Small intestine (tissue), 7 donors: ENCODE results near the gene HMCN2. TPM values are rescaled to one million over a fixed set of nuclear protein-coding genes. Genes with fewer than 3 reads are reported as not detected.

Experiments
- DNase-seq, 2 donors: peaks; one replicate each; pipeline versions ENCODE4 v3.0.0 to v3.0.0-alpha.2; 2013
- FAIRE-seq: peaks from 2 replicates; lab custom pipeline; 2012; peaks lifted over from hg19 to GRCh38; lab: Jason Lieb, UNC
- H3K27ac ChIP-seq, 3 donors: one replicate each; pipeline ENCODE4 v1.5.1; 2013; ENCODE audit warnings: low read length in 2 of 3, mild to moderate bottlenecking in 2 of 3, control low read depth in 1 of 3, inconsistent platforms in 1 of 3, low read depth in 1 of 3, moderate library complexity in 1 of 3
- H3K27me3 ChIP-seq, 3 donors: one replicate each; pipeline ENCODE4 v1.6.1; 2013; ENCODE audit warnings: low read length in 3 of 3, inconsistent platforms in 1 of 3; ENCODE audit not compliant: control insufficient read depth in 3 of 3, insufficient read depth in 3 of 3
- H3K36me3 ChIP-seq, 3 donors: one replicate each; pipeline ENCODE4 v1.6.1; 2013; ENCODE audit warnings: low read length in 3 of 3, inconsistent platforms in 1 of 3, low read depth in 1 of 3, mild to moderate bottlenecking in 1 of 3, moderate library complexity in 1 of 3; ENCODE audit not compliant: control insufficient read depth in 3 of 3, insufficient read depth in 2 of 3
- H3K4me1 ChIP-seq, 3 donors: one replicate each; pipeline ENCODE4 v1.6.1; 2013; ENCODE audit warnings: low read length in 2 of 3, inconsistent platforms in 1 of 3, low read depth in 1 of 3, mild to moderate bottlenecking in 1 of 3, moderate library complexity in 1 of 3; ENCODE audit not compliant: control insufficient read depth in 3 of 3, insufficient read depth in 2 of 3
- H3K4me3 ChIP-seq, 3 donors: one replicate each; pipeline ENCODE4 v1.5.1; 2013; ENCODE audit warnings: low read length in 3 of 3, control low read depth in 1 of 3, inconsistent platforms in 1 of 3, low read depth in 1 of 3, mild to moderate bottlenecking in 1 of 3, moderate library complexity in 1 of 3
- H3K9me3 ChIP-seq, 2 donors: one replicate each; pipeline ENCODE4 v1.6.1; 2013; ENCODE audit warnings: low read depth in 1 of 2, low read length in 1 of 2; ENCODE audit not compliant: control insufficient read depth in 2 of 2, insufficient read depth in 1 of 2
- WGBS, 3 donors: extraction: QIAGEN DNeasy Blood & Tissue Kit; methylation state at CpG; one replicate each; pipeline ENCODE4 v1.1.7; 2013; 5-methylcytosine and 5-hydroxymethylcytosine counted together
- polyA plus RNA-seq, 4 donors: library from polyadenylated mRNA; stranded (reverse) in 3 of 4; unstranded in 1 of 4; fragments of 200-250 nt in 3 of 4; fragments of 120-200 nt in 1 of 4; gene quantifications; one replicate each; pipeline versions ENCODE4 v1.2.1 to v1.2.3, GENCODE V29; 2013
- donor health status: healthy with polysubstance abuse.
- donor health status: control.
- donor health status: control.
- donor health status: Bipolar disorder and iron deficiency.
- donor health status: healthy.

Gene HMCN2
- polyA plus RNA-seq, 4 donors = 1.1 to 19.4 (median 10.6) TPM; not detected in 1

DNA sequence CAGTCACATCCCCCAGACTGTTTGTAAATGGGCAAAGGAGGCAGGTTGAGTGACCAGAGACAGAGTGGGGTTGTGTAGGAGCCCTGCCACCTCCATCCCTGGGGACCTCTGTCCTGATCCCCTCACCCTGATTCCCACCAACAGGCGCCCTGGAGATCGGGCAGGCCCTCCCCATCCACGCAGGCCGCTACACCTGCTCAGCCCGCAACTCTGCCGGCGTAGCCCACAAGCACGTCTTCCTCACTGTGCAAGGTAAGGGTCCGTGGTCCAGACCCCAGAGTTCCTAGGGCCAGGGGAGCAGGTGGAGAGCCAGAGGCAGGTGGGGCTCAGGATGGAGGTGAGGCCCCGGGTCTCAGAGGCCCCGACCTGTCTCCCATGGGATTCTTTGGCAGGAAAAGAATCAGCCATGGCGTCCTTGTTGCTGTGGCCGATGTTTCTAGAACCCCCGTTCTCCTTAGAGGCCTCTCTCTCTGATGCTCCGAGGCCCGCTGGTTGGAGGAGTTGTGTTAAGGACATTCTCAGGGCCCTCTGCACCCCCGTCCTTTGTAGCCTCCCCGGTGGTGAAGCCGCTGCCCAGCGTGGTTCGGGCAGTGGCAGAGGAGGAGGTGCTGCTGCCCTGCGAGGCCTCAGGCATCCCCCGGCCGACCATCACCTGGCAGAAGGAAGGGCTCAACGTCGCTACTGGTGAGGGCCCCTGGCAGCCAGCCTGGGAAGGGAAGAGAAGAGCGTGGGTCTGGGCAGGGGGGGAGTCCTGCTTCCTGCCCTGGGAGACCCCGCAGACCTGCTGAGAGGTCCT is 137.3 kb downstream of the HMCN2 start:
- H3K9me3 ChIP-seq = no peaks in the 10 kb centered on the region
- H3K4me3 ChIP-seq = no peak overlapping the region
- no peak for DNase-seq
- no peaks in the 10 kb centered on the region for H3K4me1 ChIP-seq
- no peak overlapping the region for H3K27ac ChIP-seq
- peaks cover 0 to 37% (median 0%) of the 10 kb centered on the region in 3 donors for H3K36me3 ChIP-seq
- WGBS, 3 donors = 88% methylated on average over 27 to 28 of the region's 28 CpGs
- H3K27me3 ChIP-seq = no peaks in the 10 kb centered on the region
- no peak for FAIRE-seq

GRCh38 chr9:130405657-130406257 is 140.2 kb downstream of the HMCN2 start:
- FAIRE-seq = no peak
- DNase-seq = no peak
- no peak overlapping the region for H3K27ac ChIP-seq
- no peaks in the 10 kb centered on the region for H3K27me3 ChIP-seq
- 93 to 94% (median 93%) methylated on average over 22 of the region's 22 CpGs for WGBS, 3 donors
- peaks cover 0 to 48% (median 0%) of the 10 kb centered on the region in 3 donors for H3K36me3 ChIP-seq
- H3K4me1 ChIP-seq = peaks cover 0 to 5% (median 0%) of the 10 kb centered on the region in 3 donors
- no peak overlapping the region for H3K4me3 ChIP-seq
- H3K9me3 ChIP-seq = no peaks in the 10 kb centered on the region

DNA sequence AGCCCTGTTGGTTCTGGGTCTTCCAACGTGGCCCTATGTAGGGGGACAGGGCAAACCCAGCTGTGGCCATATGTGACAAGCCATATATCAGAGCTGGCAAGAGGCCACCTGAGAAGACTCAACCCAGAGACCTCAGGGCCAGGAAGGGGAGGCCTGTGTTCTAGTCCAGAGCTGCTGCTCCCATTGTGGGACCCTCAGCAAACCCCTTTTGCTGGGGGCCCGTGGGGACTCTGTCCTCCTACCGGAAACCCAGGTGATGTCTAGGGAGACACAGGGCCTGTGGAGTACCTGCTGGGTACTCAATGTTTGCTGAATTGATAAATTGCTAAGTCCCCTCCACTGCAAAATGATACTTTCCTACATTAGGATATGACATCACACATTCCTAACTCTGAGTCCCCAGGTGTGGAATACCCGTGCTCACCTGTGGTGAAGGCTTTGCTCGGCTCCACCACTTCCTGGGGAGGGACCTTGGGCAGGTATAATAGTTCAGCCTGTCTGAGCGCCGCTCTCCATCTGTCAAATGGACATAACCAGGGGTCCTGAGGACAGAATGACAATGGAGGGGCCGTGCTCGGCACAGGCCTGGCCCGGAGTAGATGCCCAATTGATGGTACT is 140.8 kb downstream of the HMCN2 start:
- Histone ChIP-seq H3K36me3 (peaks cover 0 to 46% (median 0%) of the 10 kb centered on the region in 3 donors), H3K27ac (no peak overlapping the region), H3K27me3 (no peaks in the 10 kb centered on the region), H3K4me1 (peaks cover 0 to 11% (median 0%) of the 10 kb centered on the region in 3 donors), H3K4me3 (no peak overlapping the region), H3K9me3 (no peaks in the 10 kb centered on the region)
- no peak for FAIRE-seq
- 81 to 86% (median 83%) methylated on average over 10 of the region's 10 CpGs for WGBS, 3 donors
- DNase-seq = no peak

GRCh38 chr9:130407916-130408663 is 142.5 kb downstream of the HMCN2 start:
- no peak for FAIRE-seq

DNA sequence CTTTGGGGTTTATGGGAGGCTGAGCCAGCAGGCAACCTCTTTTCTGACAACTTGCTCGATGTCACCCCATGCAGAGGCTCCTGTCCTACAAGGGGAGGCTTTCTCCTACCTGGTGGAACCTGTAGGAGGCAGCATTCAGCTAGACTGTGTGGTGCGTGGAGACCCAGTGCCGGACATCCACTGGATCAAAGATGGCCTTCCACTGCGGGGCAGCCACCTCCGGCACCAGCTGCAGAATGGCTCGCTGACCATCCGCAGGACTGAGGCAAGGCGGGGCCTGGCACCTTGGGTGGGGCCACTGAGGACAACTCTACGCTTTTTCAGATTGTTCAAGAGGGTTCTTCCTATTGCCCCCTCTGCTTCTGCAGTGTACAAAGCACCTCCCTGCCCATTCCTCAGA is 143.1 kb downstream of the HMCN2 start:
- no peak for DNase-seq
- Histone ChIP-seq H3K4me1 (peaks cover 0 to 20% (median 0%) of the 10 kb centered on the region in 3 donors), H3K4me3 (no peak overlapping the region), H3K27me3 (no peaks in the 10 kb centered on the region), H3K27ac (no peak overlapping the region), H3K36me3 (peaks cover 0 to 41% (median 0%) of the 10 kb centered on the region in 3 donors), H3K9me3 (no peaks in the 10 kb centered on the region)
- FAIRE-seq = no peak
- WGBS, 3 donors = 81 to 93% (median 89%) methylated on average over 7 to 9 of the region's 9 CpGs

More at GRCh38 chr9:130407916-130408663, 142.5 kb downstream of the HMCN2 start:
- no peak overlapping the region for H3K27ac ChIP-seq
- H3K4me3 ChIP-seq = no peak overlapping the region
- peaks cover 0 to 20% (median 0%) of the 10 kb centered on the region in 3 donors for H3K4me1 ChIP-seq
- no peak for DNase-seq
- no peaks in the 10 kb centered on the region for H3K9me3 ChIP-seq
- H3K27me3 ChIP-seq = no peaks in the 10 kb centered on the region
- 62 to 78% (median 77%) methylated on average over 9 of the region's 9 CpGs for WGBS, 3 donors
- peaks cover 0 to 42% (median 0%) of the 10 kb centered on the region in 3 donors for H3K36me3 ChIP-seq

DNA sequence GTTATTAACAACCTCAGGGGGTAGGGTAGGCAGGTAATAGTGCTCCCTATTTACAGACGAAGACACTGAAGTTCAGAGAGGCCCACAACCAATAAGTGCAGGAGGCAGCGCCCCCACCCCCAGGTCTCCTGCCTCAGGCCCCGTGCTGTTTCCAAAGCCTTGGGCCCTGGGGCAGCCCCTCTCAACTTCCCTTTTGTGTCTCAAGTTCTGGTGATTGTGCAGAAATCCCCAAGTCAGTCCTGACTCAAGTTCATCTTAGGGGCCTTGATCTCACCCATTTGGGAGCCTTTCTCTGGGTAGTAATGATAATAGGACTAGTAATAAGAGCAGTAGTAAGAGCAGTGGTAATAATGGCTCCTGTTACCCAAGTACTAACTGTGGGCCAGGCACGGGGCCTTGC is 143.7 kb downstream of the HMCN2 start:
- no peak for FAIRE-seq
- Histone ChIP-seq H3K4me1 (peaks cover 0 to 20% (median 0%) of the 10 kb centered on the region in 3 donors), H3K27me3 (no peaks in the 10 kb centered on the region), H3K4me3 (no peak overlapping the region), H3K9me3 (no peaks in the 10 kb centered on the region), H3K36me3 (peaks cover 0 to 45% (median 0%) of the 10 kb centered on the region in 3 donors), H3K27ac (no peak overlapping the region)
- no peak for DNase-seq
- WGBS, 3 donors = 68 to 70% (median 69%) methylated on average over 4 of the region's 4 CpGs

- H3K4me1 ChIP-seq = peaks cover 0 to 22% (median 0%) of the 10 kb centered on the region in 3 donors
- no peaks in the 10 kb centered on the region for H3K9me3 ChIP-seq
- H3K27me3 ChIP-seq = no peaks in the 10 kb centered on the region
- FAIRE-seq (no peak), DNase-seq (no peak)
- WGBS, 3 donors = 58 to 80% (median 70%) methylated on average over 12 of the region's 12 CpGs
- peak overlapping the region in 1 of 3 donors; percentile 36 for H3K27ac ChIP-seq
- no peak overlapping the region for H3K4me3 ChIP-seq
- H3K36me3 ChIP-seq = peaks cover 0 to 35% (median 0%) of the 10 kb centered on the region in 3 donors
Observed at GRCh38 chr9:130410443-130410842, 144.9 kb downstream of the HMCN2 start.

- H3K27ac ChIP-seq = peak overlapping the region in 1 of 3 donors; percentile 66
- DNase-seq (peak; percentile 27 to 61), FAIRE-seq (no peak)
- H3K9me3 ChIP-seq = no peaks in the 10 kb centered on the region
- H3K4me1 ChIP-seq = peaks cover 0 to 22% (median 0%) of the 10 kb centered on the region in 3 donors
- 46 to 58% (median 52%) methylated on average over 3 of the region's 3 CpGs for WGBS, 3 donors
- H3K27me3 ChIP-seq = no peaks in the 10 kb centered on the region
- H3K36me3 ChIP-seq = peaks cover 0 to 26% (median 0%) of the 10 kb centered on the region in 3 donors
- H3K4me3 ChIP-seq = no peak overlapping the region
Observed at GRCh38 chr9:130411566-130411915, 146.0 kb downstream of the HMCN2 start.
